ENCODE measurements around the gene FGD6.

DNA sequence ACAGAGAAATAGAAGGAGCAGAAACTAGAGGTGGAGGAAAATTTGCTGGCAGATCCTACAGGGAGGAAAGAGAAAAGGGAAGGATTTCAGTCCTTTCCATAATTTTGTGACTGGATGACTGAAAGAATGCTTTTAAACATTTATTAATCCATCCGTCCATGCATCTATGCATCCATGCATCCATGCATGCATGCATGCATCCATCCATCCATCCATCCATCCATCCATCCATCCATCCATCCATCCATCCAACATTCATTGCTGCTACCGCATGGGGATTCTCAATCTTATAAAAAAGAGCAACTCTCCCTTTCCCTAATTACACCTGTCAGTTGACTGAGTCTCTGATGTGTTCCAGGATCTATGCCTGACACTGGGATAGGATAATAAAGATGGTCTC is 88.2 kb downstream of the FGD6 start:
- TF ChIP-seq, protein P1, sequence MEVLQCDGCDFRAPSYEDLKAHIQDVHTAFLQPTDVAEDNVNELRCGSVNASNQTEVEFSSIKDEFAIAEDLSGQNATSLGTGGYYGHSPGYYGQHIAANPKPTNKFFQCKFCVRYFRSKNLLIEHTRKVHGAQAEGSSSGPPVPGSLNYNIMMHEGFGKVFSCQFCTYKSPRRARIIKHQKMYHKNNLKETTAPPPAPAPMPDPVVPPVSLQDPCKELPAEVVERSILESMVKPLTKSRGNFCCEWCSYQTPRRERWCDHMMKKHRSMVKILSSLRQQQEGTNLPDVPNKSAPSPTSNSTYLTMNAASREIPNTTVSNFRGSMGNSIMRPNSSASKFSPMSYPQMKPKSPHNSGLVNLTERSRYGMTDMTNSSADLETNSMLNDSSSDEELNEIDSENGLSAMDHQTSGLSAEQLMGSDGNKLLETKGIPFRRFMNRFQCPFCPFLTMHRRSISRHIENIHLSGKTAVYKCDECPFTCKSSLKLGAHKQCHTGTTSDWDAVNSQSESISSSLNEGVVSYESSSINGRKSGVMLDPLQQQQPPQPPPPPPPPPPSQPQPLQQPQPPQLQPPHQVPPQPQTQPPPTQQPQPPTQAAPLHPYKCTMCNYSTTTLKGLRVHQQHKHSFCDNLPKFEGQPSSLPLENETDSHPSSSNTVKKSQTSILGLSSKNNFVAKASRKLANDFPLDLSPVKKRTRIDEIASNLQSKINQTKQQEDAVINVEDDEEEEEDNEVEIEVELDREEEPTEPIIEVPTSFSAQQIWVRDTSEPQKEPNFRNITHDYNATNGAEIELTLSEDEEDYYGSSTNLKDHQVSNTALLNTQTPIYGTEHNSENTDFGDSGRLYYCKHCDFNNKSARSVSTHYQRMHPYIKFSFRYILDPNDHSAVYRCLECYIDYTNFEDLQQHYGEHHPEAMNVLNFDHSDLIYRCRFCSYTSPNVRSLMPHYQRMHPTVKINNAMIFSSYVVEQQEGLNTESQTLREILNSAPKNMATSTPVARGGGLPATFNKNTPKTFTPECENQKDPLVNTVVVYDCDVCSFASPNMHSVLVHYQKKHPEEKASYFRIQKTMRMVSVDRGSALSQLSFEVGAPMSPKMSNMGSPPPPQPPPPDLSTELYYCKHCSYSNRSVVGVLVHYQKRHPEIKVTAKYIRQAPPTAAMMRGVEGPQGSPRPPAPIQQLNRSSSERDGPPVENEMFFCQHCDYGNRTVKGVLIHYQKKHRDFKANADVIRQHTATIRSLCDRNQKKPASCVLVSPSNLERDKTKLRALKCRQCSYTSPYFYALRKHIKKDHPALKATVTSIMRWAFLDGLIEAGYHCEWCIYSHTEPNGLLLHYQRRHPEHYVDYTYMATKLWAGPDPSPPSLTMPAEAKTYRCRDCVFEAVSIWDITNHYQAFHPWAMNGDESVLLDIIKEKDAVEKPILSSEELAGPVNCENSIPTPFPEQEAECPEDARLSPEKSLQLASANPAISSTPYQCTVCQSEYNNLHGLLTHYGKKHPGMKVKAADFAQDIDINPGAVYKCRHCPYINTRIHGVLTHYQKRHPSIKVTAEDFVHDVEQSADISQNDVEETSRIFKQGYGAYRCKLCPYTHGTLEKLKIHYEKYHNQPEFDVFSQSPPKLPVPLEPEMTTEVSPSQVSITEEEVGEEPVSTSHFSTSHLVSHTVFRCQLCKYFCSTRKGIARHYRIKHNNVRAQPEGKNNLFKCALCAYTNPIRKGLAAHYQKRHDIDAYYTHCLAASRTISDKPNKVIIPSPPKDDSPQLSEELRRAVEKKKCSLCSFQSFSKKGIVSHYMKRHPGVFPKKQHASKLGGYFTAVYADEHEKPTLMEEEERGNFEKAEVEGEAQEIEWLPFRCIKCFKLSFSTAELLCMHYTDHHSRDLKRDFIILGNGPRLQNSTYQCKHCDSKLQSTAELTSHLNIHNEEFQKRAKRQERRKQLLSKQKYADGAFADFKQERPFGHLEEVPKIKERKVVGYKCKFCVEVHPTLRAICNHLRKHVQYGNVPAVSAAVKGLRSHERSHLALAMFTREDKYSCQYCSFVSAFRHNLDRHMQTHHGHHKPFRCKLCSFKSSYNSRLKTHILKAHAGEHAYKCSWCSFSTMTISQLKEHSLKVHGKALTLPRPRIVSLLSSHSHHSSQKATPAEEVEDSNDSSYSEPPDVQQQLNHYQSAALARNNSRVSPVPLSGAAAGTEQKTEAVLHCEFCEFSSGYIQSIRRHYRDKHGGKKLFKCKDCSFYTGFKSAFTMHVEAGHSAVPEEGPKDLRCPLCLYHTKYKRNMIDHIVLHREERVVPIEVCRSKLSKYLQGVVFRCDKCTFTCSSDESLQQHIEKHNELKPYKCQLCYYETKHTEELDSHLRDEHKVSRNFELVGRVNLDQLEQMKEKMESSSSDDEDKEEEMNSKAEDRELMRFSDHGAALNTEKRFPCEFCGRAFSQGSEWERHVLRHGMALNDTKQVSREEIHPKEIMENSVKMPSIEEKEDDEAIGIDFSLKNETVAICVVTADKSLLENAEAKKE (CRISPR knock-in tag; IDR thresholded peaks at IDR 0.05) = no peak
- TF ChIP-seq, protein P2, sequence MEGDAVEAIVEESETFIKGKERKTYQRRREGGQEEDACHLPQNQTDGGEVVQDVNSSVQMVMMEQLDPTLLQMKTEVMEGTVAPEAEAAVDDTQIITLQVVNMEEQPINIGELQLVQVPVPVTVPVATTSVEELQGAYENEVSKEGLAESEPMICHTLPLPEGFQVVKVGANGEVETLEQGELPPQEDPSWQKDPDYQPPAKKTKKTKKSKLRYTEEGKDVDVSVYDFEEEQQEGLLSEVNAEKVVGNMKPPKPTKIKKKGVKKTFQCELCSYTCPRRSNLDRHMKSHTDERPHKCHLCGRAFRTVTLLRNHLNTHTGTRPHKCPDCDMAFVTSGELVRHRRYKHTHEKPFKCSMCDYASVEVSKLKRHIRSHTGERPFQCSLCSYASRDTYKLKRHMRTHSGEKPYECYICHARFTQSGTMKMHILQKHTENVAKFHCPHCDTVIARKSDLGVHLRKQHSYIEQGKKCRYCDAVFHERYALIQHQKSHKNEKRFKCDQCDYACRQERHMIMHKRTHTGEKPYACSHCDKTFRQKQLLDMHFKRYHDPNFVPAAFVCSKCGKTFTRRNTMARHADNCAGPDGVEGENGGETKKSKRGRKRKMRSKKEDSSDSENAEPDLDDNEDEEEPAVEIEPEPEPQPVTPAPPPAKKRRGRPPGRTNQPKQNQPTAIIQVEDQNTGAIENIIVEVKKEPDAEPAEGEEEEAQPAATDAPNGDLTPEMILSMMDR (conservative IDR thresholded peaks at IDR 0.05; ENCODE audit: low read depth in 2 of 2) = no peak
- no peak for TF ChIP-seq POLR2AphosphoS5 (IDR thresholded peaks at IDR 0.05; ENCODE audit: low read depth)
- no peak for TF ChIP-seq REST (IDR thresholded peaks at IDR 0.05; ENCODE audit: unreplicated experiment)
- TF ChIP-seq EZH2 (IDR thresholded peaks at IDR 0.05; ENCODE audit: low read depth, unreplicated experiment) = no peak
- no peak for TF ChIP-seq ETS1 (IDR thresholded peaks at IDR 0.05)
- no peak for TF ChIP-seq JUNB (IDR thresholded peaks at IDR 0.05; ENCODE audit: unreplicated experiment)
